Psoas muscle (tissue), 8 donors: ENCODE data around the gene MGAT5B. TPM values are rescaled to one million over a fixed set of nuclear protein-coding genes. Genes with fewer than 3 reads are reported as not detected.

Experiments
- ATAC-seq, 4 donors: fragments of 200-7000 bp; cut with Tn5 transposase; one replicate each; pipeline ENCODE4 v1.9.1; 2020; ENCODE audit warnings: moderate library complexity in 3 of 4, mild to moderate bottlenecking in 2 of 4
- DNase-seq, 2 donors: peaks; one replicate each; pipeline ENCODE4 v3.0.0-alpha.2; 2020
- H3K27ac ChIP-seq: fragments of 200-600 bp; one replicate; pipeline ENCODE4 v1.8.0; 2022
- H3K27me3 ChIP-seq, 3 donors: fragments of 200-600 bp in 1 of 3; one replicate each; pipeline versions ENCODE4 v1.6.1 to v1.8.0; 2013 to 2022; ENCODE audit warnings: low read length in 2 of 3, mild to moderate bottlenecking in 2 of 3, moderate library complexity in 1 of 3; ENCODE audit not compliant: insufficient read depth in 3 of 3
- H3K36me3 ChIP-seq, 2 donors: fragments of 200-600 bp in 1 of 2; one replicate each; pipeline versions ENCODE4 v1.6.1 to v1.8.0; 2013 to 2022; ENCODE audit warnings: low read depth in 1 of 2, mild to moderate bottlenecking in 1 of 2, moderate library complexity in 1 of 2; ENCODE audit not compliant: insufficient read depth in 1 of 2
- H3K4me1 ChIP-seq: fragments of 200-600 bp; one replicate; pipeline ENCODE4 v1.8.0; 2022
- H3K4me3 ChIP-seq: fragments of 200-600 bp; one replicate; pipeline ENCODE4 v1.8.0; 2022; ENCODE audit warnings: mild to moderate bottlenecking
- H3K9me3 ChIP-seq: fragments of 200-600 bp; one replicate; pipeline ENCODE4 v1.8.0; 2022
- CTCF ChIP-seq: fragments of 200-600 bp; IDR thresholded peaks from one replicate; pipeline ENCODE4 v1.8.0; 2022; ENCODE audit warnings: antibody characterized with exemption
- WGBS, 3 donors: extraction: QIAGEN DNeasy Blood & Tissue Kit; methylation state at CpG; one replicate each; pipeline versions ENCODE4 v1.1.6 to v1.1.7; 2013; 5-methylcytosine and 5-hydroxymethylcytosine counted together
- intact Hi-C, 2 donors: fragments of 100-400 bp; cut with DNase I; formaldehyde crosslinking; loops; one replicate each; pipeline versions ENCODE4 v1.11.0 to v1.14.2; 2022
- polyA plus RNA-seq, 3 donors: library from polyadenylated mRNA; stranded (reverse); fragments of 200-250 nt; gene quantifications; one replicate each; pipeline ENCODE4 v1.2.3, GENCODE V29; 2013
- total RNA-seq, 4 donors: library from RNA; stranded (reverse); fragmentation: NEBNext Ultra II Directional in 2 of 4; extraction: Animal tissue kit (Norgen Biotek cat#: 25700) in 2 of 4; gene quantifications; one replicate each; pipeline versions ENCODE4 v1.2.1 to v1.2.4, GENCODE V29; 2021 to 2023
- donor health status: healthy with polysubstance abuse.
- donor health status: DM: no; HTN: no; CAD: no; lungs with moderate emphysema.
- donor health status: Bipolar disorder and iron deficiency.
- donor health status: healthy.
- donor health status: DM: yes; HTN: yes; CAD: no.
- donor health status: DM: no; HTN: no; CAD: no.
- donor health status: DM: no; HTN: no; CAD: no.
- donor health status: DM: yes; HTN: yes; CAD: no.

Gene MGAT5B
- total and polyA plus RNA-seq, 7 donors: 0.03 to 0.34 (median 0.05) TPM; not detected in 3

- no peak for TF ChIP-seq CTCF
- Histone ChIP-seq H3K9me3 (no peaks in the 10 kb centered on the region), H3K27me3 (peaks cover 0 to 21% (median 2%) of the 10 kb centered on the region in 3 donors), H3K27ac (no peak overlapping the region), H3K4me3 (no peak overlapping the region), H3K4me1 (no peaks in the 10 kb centered on the region), H3K36me3 (no peaks in the 10 kb centered on the region)
- WGBS, 3 donors: 89 to 91% (median 89%) methylated on average over 7 of the region's 7 CpGs
- no peak for ATAC-seq
- DNase-seq: no peak
- intact Hi-C loops: no loop called here
Observed at GRCh38 chr17:76833034-76833644, 35.1 kb upstream of the MGAT5B start.

DNA sequence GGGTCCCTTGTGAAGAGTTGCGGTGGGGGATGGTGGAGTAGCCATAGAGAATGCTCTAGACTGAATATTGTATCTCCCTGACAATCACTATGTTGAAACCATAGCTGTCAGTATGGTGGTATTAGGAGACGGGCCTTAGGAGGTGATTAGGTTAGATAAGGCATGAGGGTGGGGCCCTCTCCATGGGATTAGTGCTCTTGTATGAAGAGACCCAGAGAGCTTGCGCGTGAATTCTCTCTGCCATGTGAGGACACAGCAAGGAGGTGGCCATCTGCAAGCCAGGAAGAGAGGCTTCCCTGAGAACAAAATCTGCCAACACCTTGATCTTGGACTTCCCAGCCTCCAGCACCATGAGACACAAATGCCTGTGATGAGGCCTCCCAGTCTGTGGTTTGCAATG lies 34.5 kb upstream of the MGAT5B start:
- no peak for TF ChIP-seq CTCF
- no peak for DNase-seq
- H3K27ac ChIP-seq: no peak overlapping the region
- no peaks in the 10 kb centered on the region for H3K36me3 ChIP-seq
- H3K4me1 ChIP-seq: no peaks in the 10 kb centered on the region
- H3K4me3 ChIP-seq: no peak overlapping the region
- no peak for ATAC-seq
- no peaks in the 10 kb centered on the region for H3K9me3 ChIP-seq
- 94 to 98% (median 96%) methylated on average over 4 of the region's 4 CpGs for WGBS, 3 donors
- peaks cover 0 to 21% (median 2%) of the 10 kb centered on the region in 3 donors for H3K27me3 ChIP-seq
- intact Hi-C loops: no loop called here

GRCh38 chr17:76834870-76835269 lies 33.3 kb upstream of the MGAT5B start:
- WGBS, 3 donors: 18 to 22% (median 22%) methylated on average over 9 of the region's 9 CpGs
- Histone ChIP-seq H3K4me1 (no peaks in the 10 kb centered on the region), H3K27ac (no peak overlapping the region), H3K36me3 (no peaks in the 10 kb centered on the region), H3K9me3 (no peaks in the 10 kb centered on the region), H3K4me3 (no peak overlapping the region), H3K27me3 (peaks cover 0 to 23% (median 3%) of the 10 kb centered on the region in 3 donors)
- ATAC-seq (no peak), DNase-seq (no peak)
- intact Hi-C loops: no loop called here
- TF ChIP-seq CTCF: no peak

- no peaks in the 10 kb centered on the region for H3K9me3 ChIP-seq
- no peak for DNase-seq
- H3K27ac ChIP-seq: no peak overlapping the region
- no peak for ATAC-seq
- WGBS, 3 donors: 18 to 27% (median 24%) methylated on average over 3 of the region's 3 CpGs
- peaks cover 0 to 48% (median 10%) of the 10 kb centered on the region in 3 donors for H3K27me3 ChIP-seq
- intact Hi-C loops: no loop called here
- no peaks in the 10 kb centered on the region for H3K4me1 ChIP-seq
- no peak for TF ChIP-seq CTCF
- no peaks in the 10 kb centered on the region for H3K36me3 ChIP-seq
- no peak overlapping the region for H3K4me3 ChIP-seq
Observed at GRCh38 chr17:76840443-76840767, 27.8 kb upstream of the MGAT5B start.
